Vagina (tissue), 2 donors: ENCODE data around the gene IL6ST.

Experiments used
- CTCF ChIP-seq, 3 experiments: fragments of 450-650 bp in 2 of 3; fragments of 200-600 bp in 1 of 3; sonication (generic) in 1 of 3; IDR thresholded peaks; one replicate each; pipeline ENCODE4 v1.5.1; 2017 to 2019; ENCODE audit warnings: antibody characterized with exemption in 3 of 3, mild to moderate bottlenecking in 2 of 3, moderate library complexity in 2 of 3
- POLR2A ChIP-seq, 2 donors: fragments of 450-650 bp; IDR thresholded peaks; one replicate each; pipeline ENCODE4 v1.6.1; 2017; ENCODE audit warnings: antibody characterized with exemption in 2 of 2, mild to moderate bottlenecking in 2 of 2, moderate library complexity in 2 of 2
- POLR2AphosphoS5 ChIP-seq, 2 donors: sonication (generic); formaldehyde crosslinking; IDR thresholded peaks; one replicate each; pipeline ENCODE4 v1.9.0; 2017; ENCODE audit warnings: antibody characterized with exemption in 2 of 2, mild to moderate bottlenecking in 2 of 2, low read depth in 1 of 2; ENCODE audit not compliant: insufficient read depth in 1 of 2

- TF ChIP-seq POLR2A (IDR thresholded peaks at IDR 0.05) (no peak), POLR2AphosphoS5 (IDR thresholded peaks at IDR 0.05; ENCODE audit: insufficient read depth in 1 of 2, low read depth in 1 of 2) (no peak), CTCF (IDR thresholded peaks at IDR 0.05) (no peak)
These were observed 89.5 kb downstream of the IL6ST start for GRCh38 chr5:55905251-55905650.
